Liver (tissue), 9 donors: ENCODE data around the gene UFC1. TPM values are rescaled to one million over a fixed set of nuclear protein-coding genes. Genes with fewer than 3 reads are reported as not detected.
A peak's percentile ranks its signal among the peaks of the same experiment; 100 is the strongest.

Experiments
- DNase-seq: peaks from one replicate; pipeline ENCODE4 v3.0.0-alpha.2; 2017; ENCODE audit warnings: low spot score
- H3K27ac ChIP-seq, 2 donors: one replicate each; pipeline ENCODE4 v1.7.0; 2013; ENCODE audit warnings: inconsistent platforms in 2 of 2, low read length in 2 of 2, control low read depth in 1 of 2, low read depth in 1 of 2, mild to moderate bottlenecking in 1 of 2
- H3K27me3 ChIP-seq, 4 donors: one replicate each; pipeline versions ENCODE4 v1.6.1 to v1.7.0; 2013; ENCODE audit warnings: low read length in 3 of 4, inconsistent platforms in 1 of 4, mild to moderate bottlenecking in 1 of 4, moderate library complexity in 1 of 4; ENCODE audit not compliant: control insufficient read depth in 4 of 4, insufficient read depth in 4 of 4
- H3K36me3 ChIP-seq, 4 donors: one replicate each; pipeline versions ENCODE4 v1.6.1 to v1.7.0; 2013; ENCODE audit warnings: low read length in 3 of 4, mild to moderate bottlenecking in 3 of 4, low read depth in 1 of 4, moderate library complexity in 1 of 4; ENCODE audit not compliant: control insufficient read depth in 4 of 4, insufficient read depth in 3 of 4
- H3K4me1 ChIP-seq, 4 donors: one replicate each; pipeline versions ENCODE4 v1.6.1 to v1.7.0; 2013; ENCODE audit warnings: low read length in 3 of 4, mild to moderate bottlenecking in 3 of 4, moderate library complexity in 1 of 4; ENCODE audit not compliant: control insufficient read depth in 4 of 4, insufficient read depth in 4 of 4
- H3K4me3 ChIP-seq, 3 donors: one replicate each; pipeline versions ENCODE4 v1.6.1 to v1.7.0; 2013; ENCODE audit warnings: low read length in 3 of 3, control low read depth in 1 of 3, low read depth in 1 of 3, mild to moderate bottlenecking in 1 of 3
- H3K9ac ChIP-seq, 2 donors: one replicate each; pipeline ENCODE4 v1.7.0; 2013; ENCODE audit warnings: low read length in 2 of 2, mild to moderate bottlenecking in 2 of 2, moderate library complexity in 2 of 2, control low read depth in 1 of 2, low read depth in 1 of 2
- H3K9me3 ChIP-seq, 4 donors: one replicate each; pipeline versions ENCODE4 v1.6.1 to v1.7.0; 2013; ENCODE audit warnings: low read length in 3 of 4; ENCODE audit not compliant: control insufficient read depth in 4 of 4
- ATF3 ChIP-seq: IDR thresholded peaks from 2 replicates; pipeline ENCODE4 v1.6.1; 2016; ENCODE audit warnings: antibody characterized with exemption
- CTCF ChIP-seq: fragments of 150-350 bp; IDR thresholded peaks from 2 replicates; pipeline ENCODE4 v1.5.1; 2017; ENCODE audit warnings: improper control_type of control experiment, low read depth, low read length; ENCODE audit not compliant: missing input control
- EGR1 ChIP-seq, 2 donors: IDR thresholded peaks; 2 replicates each; pipeline ENCODE4 v1.6.1; 2016 to 2018; ENCODE audit warnings: antibody characterized with exemption in 2 of 2, low read depth in 2 of 2
- FOXA1 ChIP-seq: IDR thresholded peaks from 2 replicates; pipeline ENCODE4 v1.6.1; 2016; ENCODE audit warnings: antibody characterized with exemption
- FOXA2 ChIP-seq: IDR thresholded peaks from 2 replicates; pipeline ENCODE4 v1.6.1; 2016; ENCODE audit warnings: antibody characterized with exemption
- GABPA ChIP-seq, 2 donors: IDR thresholded peaks in 1 of 2; conservative IDR thresholded peaks in 1 of 2; 2 replicates each; pipeline ENCODE4 v1.6.1; 2016; ENCODE audit warnings: antibody characterized with exemption in 2 of 2, mild to moderate bottlenecking in 1 of 2, moderate library complexity in 1 of 2
- HNF4A ChIP-seq, 2 donors: conservative IDR thresholded peaks; 2 replicates each; pipeline ENCODE4 v1.6.1; 2016; ENCODE audit warnings: antibody characterized with exemption in 2 of 2, mild to moderate bottlenecking in 2 of 2
- HNF4G ChIP-seq: IDR thresholded peaks from 2 replicates; pipeline ENCODE4 v1.6.1; 2016; ENCODE audit warnings: antibody characterized with exemption
- JUND ChIP-seq, 2 donors: IDR thresholded peaks; 2 replicates each; pipeline ENCODE4 v1.6.1; 2016; ENCODE audit warnings: antibody characterized with exemption in 2 of 2
- MAX ChIP-seq: IDR thresholded peaks from 2 replicates; pipeline ENCODE4 v1.6.1; 2016; ENCODE audit warnings: antibody characterized with exemption
- NR2F2 ChIP-seq: IDR thresholded peaks from 2 replicates; pipeline ENCODE4 v1.6.1; 2016; ENCODE audit warnings: antibody characterized with exemption
- RAD21 ChIP-seq, 2 donors: IDR thresholded peaks; 2 replicates each; pipeline ENCODE4 v1.6.1; 2016; ENCODE audit warnings: antibody characterized with exemption in 2 of 2, mild to moderate bottlenecking in 2 of 2
- REST ChIP-seq: IDR thresholded peaks from 2 replicates; pipeline ENCODE4 v1.6.1; 2016; ENCODE audit warnings: antibody characterized with exemption, mild to moderate bottlenecking
- RXRA ChIP-seq, 2 donors: IDR thresholded peaks; 2 replicates each; pipeline ENCODE4 v1.6.1; 2017 to 2018; ENCODE audit warnings: antibody characterized with exemption in 2 of 2, mild to moderate bottlenecking in 1 of 2
- SP1 ChIP-seq: IDR thresholded peaks from 2 replicates; pipeline ENCODE4 v1.6.1; 2018; ENCODE audit warnings: antibody characterized with exemption, mild to moderate bottlenecking
- TAF1 ChIP-seq: conservative IDR thresholded peaks from 2 replicates; pipeline ENCODE4 v1.6.1; 2016; ENCODE audit warnings: antibody characterized with exemption, mild to moderate bottlenecking
- YY1 ChIP-seq: IDR thresholded peaks from 2 replicates; pipeline ENCODE4 v1.6.1; 2016; ENCODE audit warnings: antibody characterized with exemption, mild to moderate bottlenecking
- ZBTB33 ChIP-seq: IDR thresholded peaks from 2 replicates; pipeline ENCODE4 v1.6.1; 2016; ENCODE audit warnings: antibody characterized with exemption
- WGBS: extraction: QIAGEN DNeasy Blood & Tissue Kit; methylation state at CpG from one replicate; pipeline ENCODE4 v1.1.7; 2013; 5-methylcytosine and 5-hydroxymethylcytosine counted together
- polyA plus RNA-seq, 2 donors: library from polyadenylated mRNA; stranded (reverse) in 1 of 2; unstranded in 1 of 2; fragments of 200-250 nt in 1 of 2; fragments of >200 nt in 1 of 2; fragmentation: Nextera tagmentation in 1 of 2; extraction: Ambion mirVana in 1 of 2; gene quantifications; one replicate each; pipeline versions ENCODE4 v1.2.1 to v1.2.3, GENCODE V29; 2013 to 2015
- total RNA-seq, 2 donors: library from RNA; depleted of rRNA; stranded (reverse); fragments of >200 nt; gene quantifications; one replicate each; pipeline ENCODE4 v1.2.3, GENCODE V29; 2014
- donor health status: healthy.
- donor health status: healthy.
- donor health status: healthy.
- donor health status: healthy.
- donor health status: healthy.

Gene UFC1
- total and polyA plus RNA-seq, 4 donors = 34.2 to 47.5 (median 43.3) TPM

GRCh38 chr1:161177936-161178244 is 24.1 kb downstream of the UFC1 start:
- Histone ChIP-seq H3K4me3 (peak overlapping the region; percentile 58 to 70 (median 63)), H3K4me1 (peaks cover 0 to 30% (median 24%) of the 10 kb centered on the region in 4 donors), H3K27ac (peak overlapping the region; percentile 92 to 95), H3K9ac (peak overlapping the region; percentile 82 to 96), H3K36me3 (peaks cover 0 to 19% (median 15%) of the 10 kb centered on the region in 4 donors), H3K9me3 (no peaks in the 10 kb centered on the region), H3K27me3 (no peaks in the 10 kb centered on the region)
- peak; percentile 6 for TF ChIP-seq MAX
- no peak for TF ChIP-seq JUND (IDR thresholded peaks at IDR 0.05)
- no peak for DNase-seq
- 25% methylated on average over 9 of the region's 9 CpGs for WGBS

GRCh38 chr1:161179698-161180097 is 25.9 kb downstream of the UFC1 start:
- H3K4me3 ChIP-seq = no peak overlapping the region
- H3K9me3 ChIP-seq = no peaks in the 10 kb centered on the region
- H3K27me3 ChIP-seq = no peaks in the 10 kb centered on the region
- WGBS = 94% methylated on average over 3 of the region's 3 CpGs
- no peak for TF ChIP-seq ATF3
- no peak for TF ChIP-seq HNF4G
- TF ChIP-seq YY1 = no peak
- no peak for TF ChIP-seq HNF4A (conservative IDR thresholded peaks at IDR 0.05)
- TF ChIP-seq CTCF = no peak
- no peak for TF ChIP-seq REST
- TF ChIP-seq SP1 = no peak
- no peak for TF ChIP-seq NR2F2
- no peak for TF ChIP-seq TAF1
- no peak for TF ChIP-seq ZBTB33
- TF ChIP-seq EGR1 (IDR thresholded peaks at IDR 0.05; ENCODE audit: low read depth in 2 of 2) = no peak
- TF ChIP-seq RXRA (IDR thresholded peaks at IDR 0.05) = no peak
- no peak for TF ChIP-seq FOXA1
- TF ChIP-seq GABPA (IDR thresholded peaks at IDR 0.05 in 1 of 2, conservative IDR thresholded peaks at IDR 0.05 in 1 of 2) = no peak
- no peak for TF ChIP-seq MAX
- TF ChIP-seq RAD21 (IDR thresholded peaks at IDR 0.05) = no peak
- TF ChIP-seq JUND (IDR thresholded peaks at IDR 0.05) = no peak
- no peak for TF ChIP-seq FOXA2
- peaks cover 0 to 22% (median 16%) of the 10 kb centered on the region in 4 donors for H3K4me1 ChIP-seq
- peaks cover 0 to 8% (median 3%) of the 10 kb centered on the region in 4 donors for H3K36me3 ChIP-seq
- H3K27ac ChIP-seq = no peak overlapping the region
- peak overlapping the region in 1 of 2 donors; percentile 32 for H3K9ac ChIP-seq
- DNase-seq = no peak
